Caco-2 (cell line): ENCODE results near the gene ATAD3A. TPM values are rescaled to one million over a fixed set of nuclear protein-coding genes. Genes with fewer than 3 reads are reported as not detected.
"Not testable (repeated sequence)": the region's sequence is repeated elsewhere in the genome, so short reads cannot be mapped to it uniquely, and the experiment has no call there.

Experiments
- BruUV-seq: library from RNA; stranded (reverse); fragments of 400-500 nt; replicated peaks from 2 replicates; lab custom pipeline; 2021; lab: Mats Ljungman, UMichigan
- CTCF ChIA-PET: fragments of 300-600 bp; sonication (Branson Sonifier 250); formaldehyde crosslinking; loops from one replicate; lab custom pipeline; 2022; ENCODE audit warnings: antibody characterized with exemption; lab: Charles Lee
- POLR2A ChIA-PET: fragments of 300-600 bp; sonication (Branson Sonifier 250); formaldehyde crosslinking; loops from one replicate; lab custom pipeline; 2022; ENCODE audit warnings: antibody characterized with exemption; lab: Charles Lee
- DNase-seq, 2 experiments: peaks; one replicate each; pipeline versions ENCODE4 v3.0.0 to v3.0.0-alpha.2; 2020 to 2022
- H3K27me3 ChIP-seq: replicated peaks from 2 replicates; pipeline ENCODE4 v1.6.0; 2011; ENCODE audit warnings: low read length; ENCODE audit not compliant: control insufficient read depth, insufficient read depth
- H3K36me3 ChIP-seq: 2 replicates; pipeline ENCODE4 v1.5.1; 2011; ENCODE audit warnings: low read length; ENCODE audit not compliant: control insufficient read depth, insufficient read depth
- H3K4me1 ChIP-seq: fragments of 250-450 bp; sonication (Bioruptor Pico); 2 replicates; pipeline ENCODE4 v1.5.1; 2020; ENCODE audit warnings: mild to moderate bottlenecking
- H3K4me3 ChIP-seq: 2 replicates; pipeline ENCODE4 v1.5.1; 2011; ENCODE audit warnings: low read depth, mild to moderate bottlenecking, control low read depth, low read length
- H3K9me3 ChIP-seq: fragments of 250-450 bp; sonication (Bioruptor Pico); 2 replicates; pipeline ENCODE4 v1.5.1; 2020; ENCODE audit warnings: mild to moderate bottlenecking, moderate library complexity
- H3K27ac Mint-ChIP-seq: one replicate; pipeline ENCODE4 v1.8.0; 2022; ENCODE audit warnings: mixed read lengths; ENCODE audit not compliant: unreplicated experiment
- H3K27me3 Mint-ChIP-seq: one replicate; pipeline ENCODE4 v1.8.0; 2022; ENCODE audit warnings: mixed read lengths; ENCODE audit not compliant: insufficient read depth, unreplicated experiment
- H3K36me3 Mint-ChIP-seq: one replicate; pipeline ENCODE4 v1.8.0; 2022; ENCODE audit warnings: mild to moderate bottlenecking, mixed read lengths; ENCODE audit not compliant: insufficient read depth, unreplicated experiment
- H3K4me1 Mint-ChIP-seq: one replicate; pipeline ENCODE4 v1.8.0; 2022; ENCODE audit warnings: low read depth, mixed read lengths; ENCODE audit not compliant: unreplicated experiment
- H3K4me3 Mint-ChIP-seq: one replicate; pipeline ENCODE4 v1.8.0; 2022; ENCODE audit warnings: mild to moderate bottlenecking, moderate library complexity, mixed read lengths; ENCODE audit not compliant: unreplicated experiment
- H3K9me3 Mint-ChIP-seq: one replicate; pipeline ENCODE4 v1.8.0; 2022; ENCODE audit warnings: mixed read lengths; ENCODE audit not compliant: unreplicated experiment
- CTCF ChIP-seq, 2 experiments: fragments of 200-600 bp in 1 of 2; IDR thresholded peaks; 1 replicate in 1 of 2; 2 replicates in 1 of 2; pipeline versions ENCODE4 v1.5.1 to v1.8.0; 2011 to 2022; ENCODE audit warnings: antibody characterized with exemption in 1 of 2, control low read depth in 1 of 2, inconsistent platforms in 1 of 2, low read depth in 1 of 2, low read length in 1 of 2, mild to moderate bottlenecking in 1 of 2, moderate library complexity in 1 of 2; ENCODE audit not compliant: insufficient read depth in 1 of 2, severe bottlenecking in 1 of 2, unreplicated experiment in 1 of 2
- intact Hi-C: fragments of 100-400 bp; cut with micrococcal nuclease; formaldehyde crosslinking; loops from one replicate; pipeline ENCODE4 v1.10.0; 2022; ENCODE audit not compliant: unreplicated experiment
- total RNA-seq: library from RNA; stranded (reverse); gene quantifications from 2 replicates; pipeline ENCODE4 v1.2.3, GENCODE V29; 2022

The ATAD3A gene
- total RNA-seq, 1 experiment from 2014 or later: 58.6 TPM

GRCh38 chr1:1471389-1472052 lies 40.4 kb upstream of the ATAD3A start, which contains the start of gene ATAD3B:
Gene ATAD3B (plus strand): TSS chr1:1471765. CDS start chr1:1471885, 120 bp downstream.
- H3K4me3 ChIP-seq: peak within 1 kb of the TSS; percentile 63
- ChIA-PET POLR2A (no interaction called here), CTCF (no interaction called here)
- no TSS peak for BruUV-seq
- peak; percentile 89 to 91 for DNase-seq
- 0 out of 2 replicates have a peak, but pooled peaks cover 4% of the 10 kb centered on the region for H3K4me1 ChIP-seq
- Mint-ChIP-seq H3K36me3 (peaks cover 25% of the 10 kb centered on the region), H3K4me3 (peak within 1 kb of the TSS; percentile 95), H3K9me3 (no peaks in the 10 kb centered on the region), H3K27me3 (no peaks in the 10 kb centered on the region), H3K4me1 (no peaks in the 10 kb centered on the region), H3K27ac (peak within 1 kb of the TSS; percentile 93)
- intact Hi-C loops: no loop called here
- no peaks in the 10 kb centered on the region for H3K9me3 ChIP-seq
- TF ChIP-seq CTCF (IDR thresholded peaks at IDR 0.05; ENCODE audit: insufficient read depth in 1 of 2, low read depth in 1 of 2, low read length in 1 of 2, severe bottlenecking in 1 of 2, unreplicated experiment in 1 of 2): no peak
- H3K36me3 ChIP-seq: no peaks in the 10 kb centered on the region
- H3K27me3 ChIP-seq: no peaks in the 10 kb centered on the region

GRCh38 chr1:1472053-1472876 lies 39.7 kb upstream of the ATAD3A start:
- POLR2A ChIA-PET, H3K27me3 Mint-ChIP-seq, H3K4me1 ChIP-seq, H3K9me3 Mint-ChIP-seq, H3K27ac Mint-ChIP-seq, H3K27me3 ChIP-seq, intact Hi-C loops, H3K36me3 ChIP-seq, H3K9me3 ChIP-seq, H3K4me1 Mint-ChIP-seq, CTCF ChIA-PET: not testable (repeated sequence)
- peak in 1 of 2 experiments; percentile 20 for DNase-seq
- H3K4me3 ChIP-seq: peak overlapping the region; percentile 63
- Mint-ChIP-seq H3K36me3 (peaks cover 32% of the 10 kb centered on the region), H3K4me3 (peak overlapping the region; percentile 95)
- TSS peak; percentile 59 for BruUV-seq

- H3K27me3 Mint-ChIP-seq, H3K4me1 Mint-ChIP-seq, CTCF ChIA-PET, H3K9me3 ChIP-seq, H3K36me3 ChIP-seq, BruUV-seq, H3K4me3 Mint-ChIP-seq, H3K27ac Mint-ChIP-seq, H3K4me3 ChIP-seq, DNase-seq, POLR2A ChIA-PET, H3K4me1 ChIP-seq, H3K9me3 Mint-ChIP-seq, intact Hi-C loops, H3K27me3 ChIP-seq: not testable (repeated sequence)
- H3K36me3 Mint-ChIP-seq: peaks cover 53% of the 10 kb centered on the region
Measured at GRCh38 chr1:1476011-1476410, 36.0 kb upstream of the ATAD3A start.

GRCh38 chr1:1477206-1477605 lies 34.8 kb upstream of the ATAD3A start:
- TF ChIP-seq CTCF (IDR thresholded peaks at IDR 0.05; ENCODE audit: insufficient read depth in 1 of 2, low read depth in 1 of 2, low read length in 1 of 2, severe bottlenecking in 1 of 2, unreplicated experiment in 1 of 2): no peak
- intact Hi-C loops: no loop called here
- peaks cover 54% of the 10 kb centered on the region for H3K36me3 Mint-ChIP-seq
- ChIA-PET POLR2A (no interaction called here), CTCF (no interaction called here)
- no peak for DNase-seq
- no peak overlapping the region for H3K27ac Mint-ChIP-seq
- no peaks in the 10 kb centered on the region for H3K9me3 Mint-ChIP-seq
- H3K36me3 ChIP-seq: no peaks in the 10 kb centered on the region
- no peaks in the 10 kb centered on the region for H3K27me3 Mint-ChIP-seq
- no TSS peak for BruUV-seq
- no peak overlapping the region for H3K4me3 Mint-ChIP-seq
- H3K4me1 Mint-ChIP-seq: no peaks in the 10 kb centered on the region
- 0 out of 2 replicates have a peak, but pooled peaks cover 4% of the 10 kb centered on the region for H3K4me1 ChIP-seq
- H3K4me3 ChIP-seq: no peak overlapping the region
- H3K27me3 ChIP-seq: no peaks in the 10 kb centered on the region
- no peaks in the 10 kb centered on the region for H3K9me3 ChIP-seq
